Uterine smooth muscle cell (primary cell): ENCODE measurements around the gene BHMT2. TPM values are rescaled to one million over a fixed set of nuclear protein-coding genes. Genes with fewer than 3 reads are reported as not detected.

ENCODE experiments used
- total RNA-seq: library from RNA; depleted of rRNA; stranded (reverse); fragments of >200 nt; gene quantifications from 2 replicates; pipeline ENCODE4 v1.2.3, GENCODE V29; 2014

Gene BHMT2
- total RNA-seq, result 4.5 and 6.8 TPM in 2 replicates

DNA sequence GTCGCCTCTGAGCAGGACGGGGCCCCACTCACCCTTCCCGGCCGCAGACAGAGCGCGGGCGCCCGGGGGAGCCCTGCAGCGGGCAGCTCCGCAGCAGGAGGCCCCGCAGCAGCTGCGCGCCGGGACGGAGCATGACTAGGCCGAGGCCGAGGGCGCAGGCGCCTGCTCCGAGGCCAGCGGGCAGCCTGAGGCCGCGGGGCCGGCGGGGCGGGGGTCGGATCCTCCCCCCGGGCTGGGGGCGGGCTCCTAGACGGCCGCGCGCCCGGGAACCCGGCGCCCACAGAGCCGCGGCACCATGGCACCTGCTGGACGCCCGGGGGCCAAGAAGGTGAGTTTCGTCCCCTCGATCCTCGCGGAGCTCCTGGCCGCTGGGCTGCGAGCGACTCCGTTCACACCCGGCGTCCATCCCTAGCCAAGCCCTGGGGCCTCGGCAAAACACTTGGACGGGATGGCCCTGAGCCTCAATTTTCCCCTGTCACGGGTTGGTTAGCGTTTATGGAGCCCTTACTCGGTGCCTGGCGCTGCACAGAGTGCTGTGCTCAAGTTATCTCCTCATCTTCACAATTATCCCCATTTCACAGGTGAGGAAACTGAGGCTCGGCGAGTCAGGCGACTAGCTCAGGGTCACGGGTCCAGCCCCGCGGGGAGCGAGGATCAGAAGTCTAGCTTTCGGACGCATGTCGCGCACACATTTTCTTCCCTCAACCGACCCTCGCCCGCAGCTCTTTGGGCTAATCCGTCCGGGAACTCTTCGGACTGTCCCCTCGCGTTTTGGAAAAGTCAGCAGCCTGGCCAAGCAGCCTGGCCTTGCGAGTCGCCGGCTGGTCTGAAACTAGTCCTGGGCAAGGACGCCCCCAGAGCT lies at the start of gene BHMT2, which contains the start of gene DMGDH:
Gene BHMT2, plus strand, starts transcription at position 280 of the 862 bp plus-strand sequence. Its CDS starts 16 bp downstream, at position 296.
Gene DMGDH, minus strand, starts transcription at position 187 of the 862 bp plus-strand sequence. Its CDS starts 54 bp downstream, at position 133.

GRCh38 chr5:79111387-79111959 lies 41.9 kb downstream of the BHMT2 start, which contains the start of gene BHMT:
TSS of gene BHMT (plus strand) at chr5:79111809. CDS start at chr5:79111886, 77 bp downstream.

Other genes with a start within 250 kb of the BHMT2 start
- gene ARSB, start 84.5 kb upstream of the BHMT2 start, total RNA-seq, result 10.5 and 13.4 TPM in 2 replicates
- gene DMGDH, start 93 bp upstream of the BHMT2 start, total RNA-seq, result 1.1 and 3.6 TPM in 2 replicates
- gene BHMT, start 42.0 kb downstream of the BHMT2 start, total RNA-seq, result not detected in 2 replicates
- gene JMY, start 166.4 kb downstream of the BHMT2 start, total RNA-seq, result 7.7 and 23.0 TPM in 2 replicates